ENCODE data around the gene SPATS2.
"Not testable (repeated sequence)": the region's sequence is repeated elsewhere in the genome, so short reads cannot be mapped to it uniquely, and the experiment has no call there.

Gene SPATS2

DNA sequence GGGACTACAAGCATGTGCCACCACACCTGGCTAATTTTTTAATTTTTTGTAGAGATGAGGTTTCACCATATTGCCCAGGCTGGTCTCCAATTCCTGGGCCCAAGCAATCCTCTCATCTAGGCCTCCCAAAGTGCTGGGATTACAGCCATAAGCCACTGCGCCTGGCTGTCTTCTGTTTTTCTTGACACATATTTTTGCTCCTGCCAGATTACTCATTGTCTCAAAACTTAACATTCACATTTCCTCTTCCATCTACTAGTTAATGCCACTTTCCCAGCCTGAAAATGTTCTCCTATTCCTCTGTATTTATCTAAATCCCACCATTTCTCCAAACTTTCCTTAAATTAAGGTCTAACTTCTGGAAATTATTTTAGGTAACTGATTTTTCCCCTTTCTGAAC, 135.3 kb downstream of the SPATS2 start:
- ChIA-PET POLR2A (no interaction called here), CTCF (interaction anchor here (0.9 to 17.4 kb wide), 4 partner anchors 9 to 161 kb away, joined by 3 to 1125 read pairs (median 28); partner anchors contain the start of genes DNAJC22 and SPATS2)
- no peak overlapping the region for H3K4me3 ChIP-seq (ENCODE audit: low read depth, low read length)
- DNase-seq (ENCODE audit: low read depth, low spot score) = no peak
- TF ChIP-seq, protein P1, sequence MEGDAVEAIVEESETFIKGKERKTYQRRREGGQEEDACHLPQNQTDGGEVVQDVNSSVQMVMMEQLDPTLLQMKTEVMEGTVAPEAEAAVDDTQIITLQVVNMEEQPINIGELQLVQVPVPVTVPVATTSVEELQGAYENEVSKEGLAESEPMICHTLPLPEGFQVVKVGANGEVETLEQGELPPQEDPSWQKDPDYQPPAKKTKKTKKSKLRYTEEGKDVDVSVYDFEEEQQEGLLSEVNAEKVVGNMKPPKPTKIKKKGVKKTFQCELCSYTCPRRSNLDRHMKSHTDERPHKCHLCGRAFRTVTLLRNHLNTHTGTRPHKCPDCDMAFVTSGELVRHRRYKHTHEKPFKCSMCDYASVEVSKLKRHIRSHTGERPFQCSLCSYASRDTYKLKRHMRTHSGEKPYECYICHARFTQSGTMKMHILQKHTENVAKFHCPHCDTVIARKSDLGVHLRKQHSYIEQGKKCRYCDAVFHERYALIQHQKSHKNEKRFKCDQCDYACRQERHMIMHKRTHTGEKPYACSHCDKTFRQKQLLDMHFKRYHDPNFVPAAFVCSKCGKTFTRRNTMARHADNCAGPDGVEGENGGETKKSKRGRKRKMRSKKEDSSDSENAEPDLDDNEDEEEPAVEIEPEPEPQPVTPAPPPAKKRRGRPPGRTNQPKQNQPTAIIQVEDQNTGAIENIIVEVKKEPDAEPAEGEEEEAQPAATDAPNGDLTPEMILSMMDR (IDR thresholded peaks at IDR 0.05; ENCODE audit: insufficient read depth, low read length, missing control alignments) = no peak

- no peak overlapping the region for H3K4me3 ChIP-seq (ENCODE audit: low read depth, low read length)
- ChIA-PET CTCF (interaction anchor here (0.9 to 17.4 kb wide), 6 partner anchors 10 to 162 kb away, joined by 3 to 1125 read pairs (median 4); partner anchors contain the start of genes DNAJC22 and SPATS2), POLR2A (interaction anchor here (0.6 kb wide), 1 partner anchor 240 kb away, joined by 3 read pairs; no protein-coding TSS in a partner anchor)
- no peak for DNase-seq (ENCODE audit: low read depth, low spot score)
- TF ChIP-seq, protein P1 (IDR thresholded peaks at IDR 0.05; ENCODE audit: insufficient read depth, low read length, missing control alignments) = no peak
Observed at GRCh38 chr12:49503674-49504180, 136.5 kb downstream of the SPATS2 start.

DNA sequence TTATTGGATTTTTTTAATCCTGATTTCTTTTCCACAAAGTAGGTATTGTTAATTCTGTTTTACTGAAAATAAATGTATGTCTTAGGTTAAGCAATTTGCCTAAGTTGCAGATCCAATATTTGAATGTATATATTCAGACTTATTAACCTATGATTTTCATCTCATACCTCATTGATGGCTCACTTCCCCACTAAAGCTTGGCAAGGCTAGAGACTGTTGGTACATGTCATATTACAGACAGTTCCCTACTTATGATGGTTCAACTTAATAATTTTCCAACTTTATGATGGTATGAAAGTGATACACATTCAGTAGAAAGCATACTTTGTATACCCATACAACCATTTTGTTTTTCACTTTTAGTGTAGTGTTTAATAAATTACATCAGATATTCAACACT, 138.4 kb downstream of the SPATS2 start:
- DNase-seq (ENCODE audit: low read depth, low spot score) = no peak
- CTCF ChIA-PET = interaction anchor here (0.9 to 17.4 kb wide), 8 partner anchors 8 to 174 kb away, joined by 3 to 1125 read pairs (median 5); partner anchors contain the start of genes DNAJC22 and SPATS2
- POLR2A ChIA-PET = interaction anchor here (2.8 kb wide), 1 partner anchor 138 kb away, joined by 15 read pairs; the partner anchor contains the start of gene SPATS2
- no peak overlapping the region for H3K4me3 ChIP-seq (ENCODE audit: low read depth, low read length)
- TF ChIP-seq, protein P1 (IDR thresholded peaks at IDR 0.05; ENCODE audit: insufficient read depth, low read length, missing control alignments) = no peak

DNA sequence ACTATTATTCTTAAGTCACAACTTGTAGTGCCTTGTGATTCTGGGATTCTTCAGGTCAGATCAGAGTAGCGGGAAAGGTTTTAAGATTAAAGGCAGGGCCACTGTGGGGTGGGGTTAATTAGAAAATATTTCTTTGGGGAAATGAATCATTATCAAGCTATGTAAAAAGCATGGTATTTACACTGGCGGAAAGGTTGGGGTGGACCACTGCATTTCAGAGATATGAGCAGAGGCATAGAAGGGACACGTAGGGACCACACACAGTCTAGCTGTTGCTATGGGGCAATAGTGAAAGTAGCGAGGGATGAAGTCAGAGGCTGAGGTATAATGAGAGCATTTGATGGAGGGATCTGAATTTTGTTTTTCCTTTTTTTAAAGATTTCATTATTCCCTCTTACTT, 139.9 kb downstream of the SPATS2 start:
- ChIA-PET POLR2A (interaction anchor here (0.7 to 2.8 kb wide), 2 partner anchors 60 to 139 kb away, joined by 3 to 15 read pairs; partner anchors contain the start of gene SPATS2), CTCF (interaction anchor here (1.0 to 17.4 kb wide), 7 partner anchors 6 to 175 kb away, joined by 3 to 1125 read pairs (median 8); partner anchors contain the start of genes DNAJC22 and SPATS2)
- H3K4me3 ChIP-seq (ENCODE audit: low read depth, low read length) = no peak overlapping the region
- DNase-seq (ENCODE audit: low read depth, low spot score) = peak; percentile 72
- TF ChIP-seq, protein P1 (IDR thresholded peaks at IDR 0.05; ENCODE audit: insufficient read depth, low read length, missing control alignments) = no peak

- POLR2A ChIA-PET; DNase-seq (ENCODE audit: low read depth, low spot score); H3K4me3 ChIP-seq (ENCODE audit: low read depth, low read length): not testable (repeated sequence)
- CTCF ChIA-PET = interaction anchor here (1.5 to 17.4 kb wide), 5 partner anchors 71 to 179 kb away, joined by 6 to 1125 read pairs (median 17); partner anchors contain the start of genes C1QL4, DNAJC22 and SPATS2
Observed at GRCh38 chr12:49509681-49510080, 142.4 kb downstream of the SPATS2 start.

GRCh38 chr12:49511410-49511809, 144.1 kb downstream of the SPATS2 start:
- DNase-seq (ENCODE audit: low read depth, low spot score) = no peak
- H3K4me3 ChIP-seq (ENCODE audit: low read depth, low read length) = no peak overlapping the region
- POLR2A ChIA-PET = interaction anchor here (2.2 kb wide), 1 partner anchor 144 kb away, joined by 8 read pairs; the partner anchor contains the start of gene SPATS2
- TF ChIP-seq, protein P1 (IDR thresholded peaks at IDR 0.05; ENCODE audit: insufficient read depth, low read length, missing control alignments) = no peak
- CTCF ChIA-PET = interaction anchor here (0.6 to 17.4 kb wide), 11 partner anchors 8 to 222 kb away, joined by 3 to 1125 read pairs (median 11); partner anchors contain the start of genes C1QL4, DNAJC22 and SPATS2

Measured in AG04449 (cell line).